ENCODE results near the gene NUTM2B. TPM values are rescaled to one million over a fixed set of nuclear protein-coding genes. Genes with fewer than 3 reads are reported as not detected.
"Not testable (repeated sequence)": the region's sequence is repeated elsewhere in the genome, so short reads cannot be mapped to it uniquely, and the experiment has no call there.

NUTM2B gene
- polyA plus RNA-seq, 4 donors, result 0.52 to 2.8 (median 1.7) TPM

DNA sequence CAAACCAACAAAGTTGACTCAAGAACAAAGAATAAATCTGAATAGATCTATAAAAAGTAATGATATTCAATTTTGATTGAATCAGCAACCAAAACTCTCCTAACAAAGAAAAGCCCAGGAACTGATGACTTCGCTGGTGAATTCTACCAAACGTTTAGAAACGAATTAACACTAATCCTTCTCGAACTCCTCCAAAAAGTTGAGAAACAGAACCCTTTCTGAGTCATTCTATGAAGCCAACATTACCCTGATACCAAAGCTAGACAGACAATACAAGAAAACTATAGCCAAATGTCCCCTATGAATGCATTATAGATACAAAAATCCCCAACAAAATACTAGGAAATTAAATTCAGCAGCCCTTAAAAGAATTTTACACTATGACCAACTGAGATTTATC, 17.0 kb downstream of the NUTM2B start:
- DNase-seq (ENCODE audit: low read depth in 4 of 4, low spot score in 3 of 4), result not testable (repeated sequence)

DNA sequence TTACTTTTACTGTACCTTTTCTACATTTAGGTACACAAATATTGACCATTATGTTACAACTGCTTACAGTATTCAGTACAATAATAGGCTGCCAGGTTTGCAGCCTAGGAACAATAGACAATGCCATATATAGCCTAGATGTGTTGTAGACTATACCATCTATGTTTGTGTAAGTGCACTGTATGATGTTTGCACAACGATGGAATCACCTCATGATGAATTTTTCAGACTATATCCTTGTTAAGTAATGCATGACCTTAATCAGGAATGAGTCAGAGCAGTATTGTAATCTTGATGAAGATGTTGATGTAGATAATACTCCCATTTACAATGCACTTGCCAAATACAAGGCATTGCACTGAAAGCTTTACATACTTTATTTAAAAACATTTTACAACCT, 23.6 kb downstream of the NUTM2B start:
- not testable (repeated sequence) for DNase-seq (ENCODE audit: low read depth in 4 of 4, low spot score in 3 of 4)

DNA sequence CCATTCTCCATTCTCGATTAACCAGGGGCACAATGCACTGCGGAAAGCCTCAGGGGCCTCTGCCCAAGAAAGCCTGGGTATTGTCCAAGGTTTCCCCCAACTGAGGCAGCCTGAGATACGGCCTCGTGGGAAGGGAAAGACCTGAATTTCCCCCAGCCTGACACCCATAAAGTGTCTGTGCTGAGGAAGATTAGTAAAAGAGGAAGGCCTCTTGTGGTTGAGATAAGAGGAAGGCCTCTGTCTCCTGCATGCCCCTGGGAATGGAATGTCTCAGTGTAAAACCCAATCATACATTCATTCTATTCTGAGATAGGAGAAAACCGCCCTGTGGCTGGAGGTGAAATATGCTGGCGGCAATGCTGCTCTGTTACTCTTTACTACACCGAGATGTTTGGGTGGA, 41.8 kb downstream of the NUTM2B start:
- not testable (repeated sequence) for DNase-seq (ENCODE audit: low read depth in 4 of 4, low spot score in 3 of 4)

DNA sequence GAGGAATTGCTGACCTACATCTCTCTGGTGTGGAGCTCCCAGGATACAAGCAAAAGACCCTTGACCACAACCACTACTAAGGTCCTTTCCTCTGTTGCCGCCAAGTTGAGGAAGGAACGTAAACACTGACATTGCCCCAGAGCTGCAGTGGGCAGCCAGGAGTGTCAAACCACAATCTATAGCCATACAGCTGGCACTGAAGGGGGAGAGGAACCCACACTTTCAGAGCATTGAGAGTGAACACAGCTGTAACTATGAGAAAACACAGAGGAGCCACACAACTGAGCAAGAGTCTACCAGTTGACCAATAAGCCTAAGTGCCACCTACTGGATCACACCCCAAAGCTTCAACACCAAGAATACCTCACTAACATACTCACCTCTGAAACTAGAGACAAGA, 45.5 kb downstream of the NUTM2B start:
- not testable (repeated sequence) for DNase-seq (ENCODE audit: low read depth in 4 of 4, low spot score in 3 of 4)

DNA sequence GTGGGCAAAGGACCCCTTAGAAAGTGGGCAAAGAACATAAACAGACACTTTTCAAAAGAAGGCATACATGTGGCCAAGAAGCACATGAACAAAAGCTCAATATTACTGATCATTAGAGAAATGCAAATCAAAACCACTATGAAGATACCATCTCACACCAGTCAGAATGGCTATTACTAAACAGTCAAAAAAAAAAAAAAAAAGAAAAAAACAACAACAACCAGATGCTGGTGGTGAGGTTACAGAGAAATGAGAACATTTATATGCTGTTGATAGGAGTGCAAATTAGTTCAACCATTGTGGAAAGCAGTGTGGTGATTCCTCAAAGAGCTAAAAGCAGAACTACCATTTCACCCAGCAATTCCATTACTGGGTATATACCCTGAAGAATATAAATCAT, 50.6 kb downstream of the NUTM2B start:
- DNase-seq (ENCODE audit: low read depth in 4 of 4, low spot score in 3 of 4), result not testable (repeated sequence)

DNA sequence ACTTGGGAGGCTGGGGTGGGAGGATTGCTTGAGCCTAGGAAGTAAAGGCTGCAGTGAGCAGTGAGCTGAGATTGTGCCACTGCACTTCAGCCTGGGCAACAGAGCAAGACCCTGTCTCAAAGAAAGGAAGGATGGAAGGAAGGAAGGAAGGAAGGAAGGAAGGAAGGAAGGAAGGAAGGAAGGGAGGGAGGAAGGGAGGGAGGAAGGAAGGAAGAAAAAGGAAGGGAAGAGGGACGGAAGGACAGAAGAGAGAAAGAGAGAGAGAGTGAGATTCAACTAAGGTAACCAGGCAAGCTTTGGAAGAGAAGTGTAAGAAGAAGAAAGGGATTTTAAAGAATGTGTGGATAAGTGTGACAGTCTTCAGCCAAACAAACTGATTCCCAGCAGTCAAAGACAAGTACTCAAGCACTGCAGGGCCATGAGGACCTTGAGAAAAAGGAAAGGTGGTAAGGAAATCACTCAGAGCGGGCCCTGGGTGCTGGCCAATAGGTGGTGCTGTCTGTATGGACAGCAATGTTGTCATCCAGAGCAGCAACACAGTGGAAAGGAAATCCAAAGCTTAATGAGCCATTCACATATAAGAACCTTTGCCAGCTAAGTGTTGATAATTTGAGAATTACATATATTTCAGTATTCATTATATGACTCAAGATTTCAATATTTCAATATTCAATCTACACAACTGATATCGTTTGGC, 55.4 kb downstream of the NUTM2B start:
- DNase-seq (ENCODE audit: low read depth in 4 of 4, low spot score in 3 of 4), result not testable (repeated sequence)

Other genes starting within 250 kb of the NUTM2B start
- 1 to 10 TPM in 2 of 4 donors, under 1 TPM in 2; 0.89 to 5.8 (median 2.2) TPM for gene EIF5AL1, start 190.7 kb upstream of the NUTM2B start, polyA plus RNA-seq (ENCODE audit: insufficient read length in 4 of 4)
- under 1 TPM in 1 of 4 donors, not detected in 3; 0.05 TPM for gene SFTPA2, start 142.8 kb upstream of the NUTM2B start, polyA plus RNA-seq (ENCODE audit: insufficient read length in 4 of 4)
- gene SFTPA1, start 92.3 kb upstream of the NUTM2B start, polyA plus RNA-seq (ENCODE audit: insufficient read length in 4 of 4), result under 1 TPM in 1 of 4 donors, not detected in 3; 0.14 TPM
- 1 to 10 TPM in 1 of 4 donors, under 1 TPM in 2, not detected in 1; 0.10 to 1.8 (median 0.30) TPM for gene NUTM2E, start 123.5 kb downstream of the NUTM2B start, polyA plus RNA-seq (ENCODE audit: insufficient read length in 4 of 4)
- gene SFTPD, start 245.9 kb downstream of the NUTM2B start, polyA plus RNA-seq (ENCODE audit: insufficient read length in 4 of 4), result 1 to 10 TPM in 3 of 4 donors, under 1 TPM in 1; 0.91 to 1.4 (median 1.2) TPM

All from right renal pelvis (tissue), 4 donors.